ENCODE results near the gene SUMO2.

SUMO2 gene

DNA sequence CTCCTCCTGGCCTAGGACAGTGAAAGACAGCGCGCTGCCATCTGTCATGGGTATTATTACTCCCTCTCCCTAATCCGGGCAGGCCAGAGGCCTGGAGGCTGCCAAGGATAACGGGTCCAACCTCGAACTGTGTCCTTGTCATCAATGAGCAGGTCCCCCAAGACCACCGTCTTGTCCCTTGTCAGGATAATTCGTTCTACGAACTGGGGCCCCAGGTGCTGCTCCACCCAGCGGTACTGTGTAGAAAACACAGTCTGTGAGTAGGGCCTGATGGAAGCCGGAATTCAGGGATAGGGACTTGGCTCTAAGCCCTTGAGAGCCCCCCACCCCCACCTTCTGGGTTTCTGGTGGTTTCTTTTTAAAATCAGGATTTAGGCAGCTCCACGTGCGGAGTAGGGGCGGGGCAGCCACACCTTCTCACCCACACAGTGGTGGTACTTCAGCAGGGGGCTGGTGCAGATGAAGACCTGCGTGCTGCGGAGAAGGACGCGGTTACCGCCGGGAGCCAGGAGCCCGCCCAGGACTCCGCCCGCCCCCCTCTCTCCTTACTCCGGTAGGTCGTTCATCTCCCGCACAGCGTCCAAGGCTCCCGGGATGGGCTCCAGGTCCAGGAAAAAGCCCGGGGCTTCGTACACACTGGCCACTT lies 52.0 kb downstream of the SUMO2 start:
- no peak for TF ChIP-seq BACH2 (CRISPR knock-in tag; IDR thresholded peaks at IDR 0.05; ENCODE audit: borderline replicate concordance)
- TF ChIP-seq TCF4 (CRISPR knock-in tag; IDR thresholded peaks at IDR 0.05; ENCODE audit: borderline replicate concordance) = no peak
- no peak for TF ChIP-seq TOX (CRISPR knock-in tag; IDR thresholded peaks at IDR 0.05; ENCODE audit: borderline replicate concordance)
- TF ChIP-seq CSDC2 (CRISPR knock-in tag; IDR thresholded peaks at IDR 0.05) = no peak
- TF ChIP-seq CSRNP3 (CRISPR knock-in tag; IDR thresholded peaks at IDR 0.05) = no peak
- no peak for TF ChIP-seq ZNF70 (CRISPR knock-in tag; IDR thresholded peaks at IDR 0.05)
- TF ChIP-seq PATZ1 (CRISPR knock-in tag; IDR thresholded peaks at IDR 0.05; ENCODE audit: borderline replicate concordance) = peak; percentile 49; the same call in 1 of the 2 replicates
- TF ChIP-seq RARB (CRISPR knock-in tag; IDR thresholded peaks at IDR 0.05) = peak; percentile 31; the same call in 1 of the 2 replicates
- no peak for TF ChIP-seq ZNF565 (CRISPR knock-in tag; conservative IDR thresholded peaks at IDR 0.05; ENCODE audit: low read depth)
- TF ChIP-seq GLIS3 (CRISPR knock-in tag; IDR thresholded peaks at IDR 0.05) = 0 out of 2 replicates have a peak, but pooled peaks have one; percentile 33
- peak; percentile 72 for ATAC-seq

DNA sequence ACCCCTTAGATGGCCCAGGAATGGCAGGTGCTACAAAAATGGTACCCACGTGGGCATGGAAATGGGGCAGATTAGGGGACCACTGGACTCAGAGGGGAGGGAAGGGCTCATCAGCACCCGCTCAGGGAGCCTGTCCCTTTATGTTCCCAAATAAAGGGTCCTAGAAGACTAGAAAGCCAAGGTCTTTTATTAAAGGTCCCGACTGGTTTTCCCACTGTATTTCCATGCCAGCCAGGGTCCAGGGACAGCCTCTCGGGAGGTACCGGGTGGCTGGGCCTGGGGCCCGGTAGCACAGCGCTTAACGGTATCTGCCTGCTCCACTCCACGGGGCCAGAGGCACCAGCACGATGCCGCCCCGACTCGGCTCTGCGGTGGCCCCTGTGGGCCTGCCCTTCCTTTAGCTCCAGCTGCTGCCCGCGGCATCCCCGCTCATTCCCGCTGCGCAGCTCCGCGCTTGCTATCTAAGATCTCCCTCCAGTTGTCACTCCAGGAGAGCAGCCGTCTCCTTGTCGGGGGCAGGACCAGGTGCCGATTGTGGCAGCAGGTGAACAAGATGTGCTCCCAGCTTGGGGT lies 52.6 kb downstream of the SUMO2 start:
- ATAC-seq = no peak
- no peak for TF ChIP-seq SNAI2 (CRISPR knock-in tag; IDR thresholded peaks at IDR 0.05)
- no peak; the same call in 1 of the 2 replicates for TF ChIP-seq GLIS3 (CRISPR knock-in tag; IDR thresholded peaks at IDR 0.05)
- no peak for TF ChIP-seq ARNTL (CRISPR knock-in tag; IDR thresholded peaks at IDR 0.05; ENCODE audit: borderline replicate concordance, low read depth)
- no peak for TF ChIP-seq ZNF70 (CRISPR knock-in tag; IDR thresholded peaks at IDR 0.05)
- TF ChIP-seq, protein P1, sequence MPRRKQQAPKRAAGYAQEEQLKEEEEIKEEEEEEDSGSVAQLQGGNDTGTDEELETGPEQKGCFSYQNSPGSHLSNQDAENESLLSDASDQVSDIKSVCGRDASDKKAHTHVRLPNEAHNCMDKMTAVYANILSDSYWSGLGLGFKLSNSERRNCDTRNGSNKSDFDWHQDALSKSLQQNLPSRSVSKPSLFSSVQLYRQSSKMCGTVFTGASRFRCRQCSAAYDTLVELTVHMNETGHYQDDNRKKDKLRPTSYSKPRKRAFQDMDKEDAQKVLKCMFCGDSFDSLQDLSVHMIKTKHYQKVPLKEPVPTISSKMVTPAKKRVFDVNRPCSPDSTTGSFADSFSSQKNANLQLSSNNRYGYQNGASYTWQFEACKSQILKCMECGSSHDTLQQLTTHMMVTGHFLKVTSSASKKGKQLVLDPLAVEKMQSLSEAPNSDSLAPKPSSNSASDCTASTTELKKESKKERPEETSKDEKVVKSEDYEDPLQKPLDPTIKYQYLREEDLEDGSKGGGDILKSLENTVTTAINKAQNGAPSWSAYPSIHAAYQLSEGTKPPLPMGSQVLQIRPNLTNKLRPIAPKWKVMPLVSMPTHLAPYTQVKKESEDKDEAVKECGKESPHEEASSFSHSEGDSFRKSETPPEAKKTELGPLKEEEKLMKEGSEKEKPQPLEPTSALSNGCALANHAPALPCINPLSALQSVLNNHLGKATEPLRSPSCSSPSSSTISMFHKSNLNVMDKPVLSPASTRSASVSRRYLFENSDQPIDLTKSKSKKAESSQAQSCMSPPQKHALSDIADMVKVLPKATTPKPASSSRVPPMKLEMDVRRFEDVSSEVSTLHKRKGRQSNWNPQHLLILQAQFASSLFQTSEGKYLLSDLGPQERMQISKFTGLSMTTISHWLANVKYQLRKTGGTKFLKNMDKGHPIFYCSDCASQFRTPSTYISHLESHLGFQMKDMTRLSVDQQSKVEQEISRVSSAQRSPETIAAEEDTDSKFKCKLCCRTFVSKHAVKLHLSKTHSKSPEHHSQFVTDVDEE (CRISPR knock-in tag; IDR thresholded peaks at IDR 0.05) = no peak
- TF ChIP-seq, protein P2, sequence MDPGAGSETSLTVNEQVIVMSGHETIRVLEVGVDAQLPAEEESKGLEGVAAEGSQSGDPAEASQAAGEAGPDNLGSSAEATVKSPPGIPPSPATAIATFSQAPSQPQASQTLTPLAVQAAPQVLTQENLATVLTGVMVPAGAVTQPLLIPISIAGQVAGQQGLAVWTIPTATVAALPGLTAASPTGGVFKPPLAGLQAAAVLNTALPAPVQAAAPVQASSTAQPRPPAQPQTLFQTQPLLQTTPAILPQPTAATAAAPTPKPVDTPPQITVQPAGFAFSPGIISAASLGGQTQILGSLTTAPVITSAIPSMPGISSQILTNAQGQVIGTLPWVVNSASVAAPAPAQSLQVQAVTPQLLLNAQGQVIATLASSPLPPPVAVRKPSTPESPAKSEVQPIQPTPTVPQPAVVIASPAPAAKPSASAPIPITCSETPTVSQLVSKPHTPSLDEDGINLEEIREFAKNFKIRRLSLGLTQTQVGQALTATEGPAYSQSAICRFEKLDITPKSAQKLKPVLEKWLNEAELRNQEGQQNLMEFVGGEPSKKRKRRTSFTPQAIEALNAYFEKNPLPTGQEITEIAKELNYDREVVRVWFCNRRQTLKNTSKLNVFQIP (CRISPR knock-in tag; IDR thresholded peaks at IDR 0.05; ENCODE audit: borderline replicate concordance, low read depth) = no peak
- TF ChIP-seq CSRNP3 (CRISPR knock-in tag; IDR thresholded peaks at IDR 0.05) = no peak

- no peak for ATAC-seq
- TF ChIP-seq ZFP30 (CRISPR knock-in tag; IDR thresholded peaks at IDR 0.05) = no peak
- TF ChIP-seq, protein P1 (CRISPR knock-in tag; IDR thresholded peaks at IDR 0.05) = no peak
- no peak for TF ChIP-seq ZFP3 (CRISPR knock-in tag; IDR thresholded peaks at IDR 0.05)
- TF ChIP-seq TCF4 (CRISPR knock-in tag; IDR thresholded peaks at IDR 0.05; ENCODE audit: borderline replicate concordance) = no peak
- no peak for TF ChIP-seq TOX (CRISPR knock-in tag; IDR thresholded peaks at IDR 0.05; ENCODE audit: borderline replicate concordance)
- no peak for TF ChIP-seq ESRRG (CRISPR knock-in tag; IDR thresholded peaks at IDR 0.05)
- TF ChIP-seq BACH2 (CRISPR knock-in tag; IDR thresholded peaks at IDR 0.05; ENCODE audit: borderline replicate concordance) = no peak
Measured at GRCh38 chr17:75129576-75129975, 53.2 kb downstream of the SUMO2 start.

Measured in SK-N-SH treated with all-trans-retinoic acid at 6 μM for 48 hours (cell line).